HepG2 (cell line): ENCODE results near the gene AMIGO3. TPM values are rescaled to one million over a fixed set of nuclear protein-coding genes. Genes with fewer than 3 reads are reported as not detected.

Experiments used
- DNMT1 ChIP-seq: sonication (generic); formaldehyde crosslinking; IDR thresholded peaks from 2 replicates; pipeline ENCODE4 v1.5.1; 2020; ENCODE audit warnings: mild to moderate bottlenecking, missing genetic modification reagents
- EHMT2 ChIP-seq: fragments of 200-600 bp; sonication (generic); IDR thresholded peaks from 2 replicates; pipeline ENCODE4 v1.7.0; 2017; ENCODE audit warnings: antibody characterized with exemption, low read depth, low read length, borderline replicate concordance
- HNF4G ChIP-seq, 2 experiments: sonication (generic) in 1 of 2; formaldehyde crosslinking in 1 of 2; IDR thresholded peaks; 2 replicates each; pipeline versions ENCODE4 v1.4.0 to v1.6.1; 2011 to 2020; ENCODE audit warnings: borderline replicate concordance in 2 of 2, low read depth in 2 of 2, mild to moderate bottlenecking in 2 of 2, low read length in 1 of 2, missing genetic modification reagents in 1 of 2, moderate library complexity in 1 of 2
- KLF15 ChIP-seq: sonication (generic); formaldehyde crosslinking; IDR thresholded peaks from 2 replicates; pipeline ENCODE4 v1.8.1; 2023; ENCODE audit warnings: borderline replicate concordance, mild to moderate bottlenecking, inconsistent platforms, missing genetic modification reagents, mixed read lengths
- MBD4 ChIP-seq: IDR thresholded peaks from 2 replicates; pipeline ENCODE4 v1.6.1; 2012; ENCODE audit warnings: low read length, inconsistent platforms, borderline replicate concordance
- MIXL1 ChIP-seq: IDR thresholded peaks from 2 replicates; pipeline ENCODE4 v1.6.1; 2016
- MTA1 ChIP-seq: sonication (generic); formaldehyde crosslinking; IDR thresholded peaks from 2 replicates; pipeline ENCODE4 v1.4.0; 2020; ENCODE audit warnings: missing genetic modification reagents, mild to moderate bottlenecking, borderline replicate concordance
- NCOA1 ChIP-seq: sonication (generic); formaldehyde crosslinking; IDR thresholded peaks from 2 replicates; pipeline ENCODE4 v1.9.0; 2021; ENCODE audit warnings: missing genetic modification reagents
- SMARCC2 ChIP-seq: fragments of 450-650 bp; IDR thresholded peaks from 2 replicates; pipeline ENCODE4 v1.6.1; 2017; ENCODE audit warnings: antibody characterized with exemption, mild to moderate bottlenecking
- SNAI1 ChIP-seq: sonication (generic); formaldehyde crosslinking; IDR thresholded peaks from 2 replicates; pipeline ENCODE4 v1.5.0; 2020; ENCODE audit warnings: mild to moderate bottlenecking, missing genetic modification reagents, borderline replicate concordance
- ZMYM2 ChIP-seq: sonication (generic); formaldehyde crosslinking; IDR thresholded peaks from 2 replicates; pipeline ENCODE4 v1.8.0; 2022; ENCODE audit warnings: mild to moderate bottlenecking, missing genetic modification reagents
- ZNF124 ChIP-seq: sonication (generic); formaldehyde crosslinking; IDR thresholded peaks from 2 replicates; pipeline ENCODE4 v1.4.0; 2020; ENCODE audit warnings: missing genetic modification reagents
- polyA plus RNA-seq, 8 experiments: library from polyadenylated mRNA; depleted of rRNA in 3 of 8; stranded (reverse) in 7 of 8; unstranded in 1 of 8; fragments of >200 nt; fragmentation: Illumina TruSeq in 4 of 8; extraction: Trizol in 4 of 8; gene quantifications; 2 replicates each; pipeline versions ENCODE4 v1.2.1 to v1.2.3, GENCODE V29; 2011 to 2016; ENCODE audit warnings: low read depth in 4 of 8, missing spikeins in 1 of 8, mixed read lengths in 1 of 8; ENCODE audit not compliant: insufficient read depth in 1 of 8
- total RNA-seq, 5 experiments: library from RNA; depleted of rRNA; stranded (reverse); fragments of >200 nt; fragmentation: Illumina TruSeq; extraction: Trizol; gene quantifications; 2 replicates each; pipeline ENCODE4 v1.2.3, GENCODE V29; 2016; ENCODE audit warnings: low read depth in 1 of 5
- TF ChIP-seq, protein P1 (sequence below): sonication (generic); formaldehyde crosslinking; IDR thresholded peaks from 2 replicates; pipeline ENCODE4 v1.5.0; 2020; ENCODE audit warnings: mild to moderate bottlenecking, missing genetic modification reagents
- TF ChIP-seq, protein P2 (sequence below): sonication (generic); formaldehyde crosslinking; IDR thresholded peaks from 2 replicates; pipeline ENCODE4 v1.8.0; 2022; ENCODE audit warnings: missing genetic modification reagents, low read depth, mild to moderate bottlenecking, borderline replicate concordance
- TF ChIP-seq, protein P3 (sequence below): sonication (generic); formaldehyde crosslinking; IDR thresholded peaks from 2 replicates; pipeline ENCODE4 v1.4.0; 2020; ENCODE audit warnings: missing genetic modification reagents
- TF ChIP-seq, protein P4 (sequence below): sonication (generic); formaldehyde crosslinking; IDR thresholded peaks from 2 replicates; pipeline ENCODE4 v1.4.0; 2020; ENCODE audit warnings: mild to moderate bottlenecking, low read depth, missing genetic modification reagents

AMIGO3 gene
- total and polyA plus RNA-seq, 2 of the 13 experiments (the other 11 are each of a cell fraction or from before 2014, with no cell fraction given) = 0.35 TPM; not detected in 1

DNA sequence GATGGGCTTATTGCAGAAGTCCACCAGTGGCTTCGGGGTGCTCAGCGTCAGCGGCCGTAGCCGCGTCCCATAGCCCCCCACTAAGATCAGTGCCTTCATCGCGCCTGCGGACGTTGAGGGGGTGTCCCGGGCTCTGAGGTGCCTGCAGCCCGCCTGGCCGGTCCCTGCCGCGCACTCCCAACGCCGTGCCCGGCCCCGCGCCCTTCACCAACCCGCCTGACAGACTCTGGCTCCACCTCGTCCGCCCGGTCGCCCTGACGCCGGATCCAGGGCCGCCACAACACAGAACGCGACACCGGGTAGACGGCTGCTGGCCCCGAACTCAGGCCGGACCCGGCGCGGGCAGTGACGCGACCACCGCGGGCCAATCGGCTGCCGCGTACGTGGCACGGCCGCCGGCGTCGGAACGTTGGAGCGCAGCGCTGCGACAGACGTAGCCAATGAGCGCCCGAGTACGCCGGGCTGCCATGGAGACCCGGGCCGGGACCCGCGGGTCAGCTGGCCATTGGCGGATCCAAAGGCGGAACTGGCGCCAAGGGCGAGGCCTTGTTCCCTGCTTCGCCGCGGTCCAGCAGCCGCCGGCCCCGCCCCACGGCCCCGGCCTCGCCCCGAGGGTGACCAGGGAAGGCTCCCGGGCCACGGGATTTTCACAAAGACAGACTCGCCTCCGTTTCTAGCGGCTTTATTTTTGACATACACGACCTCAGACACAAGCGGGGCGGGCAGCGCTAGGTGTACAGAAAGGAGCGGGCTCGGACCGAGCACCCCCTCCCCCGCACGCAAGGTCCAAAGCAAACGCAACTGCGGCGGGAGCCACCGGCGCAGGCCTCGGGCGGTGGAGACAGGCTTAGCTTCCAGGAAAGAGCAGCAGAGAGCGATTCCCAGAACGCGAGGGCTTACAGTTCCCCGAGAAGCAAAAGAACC lies 4.4 kb upstream of the AMIGO3 start, which contains the start of gene GMPPB (continued):
- TF ChIP-seq, protein P1, sequence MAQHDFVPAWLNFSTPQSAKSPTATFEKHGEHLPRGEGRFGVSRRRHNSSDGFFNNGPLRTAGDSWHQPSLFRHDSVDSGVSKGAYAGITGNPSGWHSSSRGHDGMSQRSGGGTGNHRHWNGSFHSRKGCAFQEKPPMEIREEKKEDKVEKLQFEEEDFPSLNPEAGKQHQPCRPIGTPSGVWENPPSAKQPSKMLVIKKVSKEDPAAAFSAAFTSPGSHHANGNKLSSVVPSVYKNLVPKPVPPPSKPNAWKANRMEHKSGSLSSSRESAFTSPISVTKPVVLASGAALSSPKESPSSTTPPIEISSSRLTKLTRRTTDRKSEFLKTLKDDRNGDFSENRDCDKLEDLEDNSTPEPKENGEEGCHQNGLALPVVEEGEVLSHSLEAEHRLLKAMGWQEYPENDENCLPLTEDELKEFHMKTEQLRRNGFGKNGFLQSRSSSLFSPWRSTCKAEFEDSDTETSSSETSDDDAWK = no peak
- TF ChIP-seq SMARCC2 = no peak
- TF ChIP-seq NCOA1 = no peak
- TF ChIP-seq EHMT2 = no peak
- peak; percentile 57; the same call in 1 of the 2 replicates for TF ChIP-seq SNAI1 (CRISPR knock-in tag)
- TF ChIP-seq KLF15 (CRISPR knock-in tag) = no peak; the same call in 1 of the 2 replicates
- TF ChIP-seq, protein P2, sequence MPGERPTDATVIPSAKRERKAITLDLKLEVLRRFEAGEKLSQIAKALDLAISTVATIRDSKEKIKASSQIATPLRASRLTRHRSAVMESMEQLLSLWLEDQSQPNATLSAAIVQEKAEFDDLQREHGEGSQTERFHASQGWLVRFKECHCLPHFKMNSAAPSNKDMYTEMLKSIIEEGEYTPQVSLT = no peak
- no peak for TF ChIP-seq MIXL1
- TF ChIP-seq DNMT1 = no peak; the same call in 1 of the 2 replicates
- peak; percentile 40; the same call in 1 of the 2 replicates for TF ChIP-seq ZNF124
- TF ChIP-seq MTA1 (CRISPR knock-in tag) = no peak
- TF ChIP-seq ZMYM2 (CRISPR knock-in tag) = no peak
- TF ChIP-seq, protein P3, sequence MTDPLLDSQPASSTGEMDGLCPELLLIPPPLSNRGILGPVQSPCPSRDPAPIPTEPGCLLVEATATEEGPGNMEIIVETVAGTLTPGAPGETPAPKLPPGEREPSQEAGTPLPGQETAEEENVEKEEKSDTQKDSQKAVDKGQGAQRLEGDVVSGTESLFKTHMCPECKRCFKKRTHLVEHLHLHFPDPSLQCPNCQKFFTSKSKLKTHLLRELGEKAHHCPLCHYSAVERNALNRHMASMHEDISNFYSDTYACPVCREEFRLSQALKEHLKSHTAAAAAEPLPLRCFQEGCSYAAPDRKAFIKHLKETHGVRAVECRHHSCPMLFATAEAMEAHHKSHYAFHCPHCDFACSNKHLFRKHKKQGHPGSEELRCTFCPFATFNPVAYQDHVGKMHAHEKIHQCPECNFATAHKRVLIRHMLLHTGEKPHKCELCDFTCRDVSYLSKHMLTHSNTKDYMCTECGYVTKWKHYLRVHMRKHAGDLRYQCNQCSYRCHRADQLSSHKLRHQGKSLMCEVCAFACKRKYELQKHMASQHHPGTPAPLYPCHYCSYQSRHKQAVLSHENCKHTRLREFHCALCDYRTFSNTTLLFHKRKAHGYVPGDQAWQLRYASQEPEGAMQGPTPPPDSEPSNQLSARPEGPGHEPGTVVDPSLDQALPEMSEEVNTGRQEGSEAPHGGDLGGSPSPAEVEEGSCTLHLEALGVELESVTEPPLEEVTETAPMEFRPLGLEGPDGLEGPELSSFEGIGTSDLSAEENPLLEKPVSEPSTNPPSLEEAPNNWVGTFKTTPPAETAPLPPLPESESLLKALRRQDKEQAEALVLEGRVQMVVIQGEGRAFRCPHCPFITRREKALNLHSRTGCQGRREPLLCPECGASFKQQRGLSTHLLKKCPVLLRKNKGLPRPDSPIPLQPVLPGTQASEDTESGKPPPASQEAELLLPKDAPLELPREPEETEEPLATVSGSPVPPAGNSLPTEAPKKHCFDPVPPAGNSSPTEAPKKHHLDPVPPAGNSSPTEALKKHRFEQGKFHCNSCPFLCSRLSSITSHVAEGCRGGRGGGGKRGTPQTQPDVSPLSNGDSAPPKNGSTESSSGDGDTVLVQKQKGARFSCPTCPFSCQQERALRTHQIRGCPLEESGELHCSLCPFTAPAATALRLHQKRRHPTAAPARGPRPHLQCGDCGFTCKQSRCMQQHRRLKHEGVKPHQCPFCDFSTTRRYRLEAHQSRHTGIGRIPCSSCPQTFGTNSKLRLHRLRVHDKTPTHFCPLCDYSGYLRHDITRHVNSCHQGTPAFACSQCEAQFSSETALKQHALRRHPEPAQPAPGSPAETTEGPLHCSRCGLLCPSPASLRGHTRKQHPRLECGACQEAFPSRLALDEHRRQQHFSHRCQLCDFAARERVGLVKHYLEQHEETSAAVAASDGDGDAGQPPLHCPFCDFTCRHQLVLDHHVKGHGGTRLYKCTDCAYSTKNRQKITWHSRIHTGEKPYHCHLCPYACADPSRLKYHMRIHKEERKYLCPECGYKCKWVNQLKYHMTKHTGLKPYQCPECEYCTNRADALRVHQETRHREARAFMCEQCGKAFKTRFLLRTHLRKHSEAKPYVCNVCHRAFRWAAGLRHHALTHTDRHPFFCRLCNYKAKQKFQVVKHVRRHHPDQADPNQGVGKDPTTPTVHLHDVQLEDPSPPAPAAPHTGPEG (CRISPR knock-in tag) = peak; percentile 27
- no peak for TF ChIP-seq HNF4G (IDR thresholded peaks at IDR 0.05; ENCODE audit: borderline replicate concordance, low read depth, low read length)
- peak; percentile 15; the same call in 1 of the 2 replicates for TF ChIP-seq HNF4G (CRISPR knock-in tag; IDR thresholded peaks at IDR 0.05; ENCODE audit: borderline replicate concordance, low read depth)
- TF ChIP-seq, protein P4, sequence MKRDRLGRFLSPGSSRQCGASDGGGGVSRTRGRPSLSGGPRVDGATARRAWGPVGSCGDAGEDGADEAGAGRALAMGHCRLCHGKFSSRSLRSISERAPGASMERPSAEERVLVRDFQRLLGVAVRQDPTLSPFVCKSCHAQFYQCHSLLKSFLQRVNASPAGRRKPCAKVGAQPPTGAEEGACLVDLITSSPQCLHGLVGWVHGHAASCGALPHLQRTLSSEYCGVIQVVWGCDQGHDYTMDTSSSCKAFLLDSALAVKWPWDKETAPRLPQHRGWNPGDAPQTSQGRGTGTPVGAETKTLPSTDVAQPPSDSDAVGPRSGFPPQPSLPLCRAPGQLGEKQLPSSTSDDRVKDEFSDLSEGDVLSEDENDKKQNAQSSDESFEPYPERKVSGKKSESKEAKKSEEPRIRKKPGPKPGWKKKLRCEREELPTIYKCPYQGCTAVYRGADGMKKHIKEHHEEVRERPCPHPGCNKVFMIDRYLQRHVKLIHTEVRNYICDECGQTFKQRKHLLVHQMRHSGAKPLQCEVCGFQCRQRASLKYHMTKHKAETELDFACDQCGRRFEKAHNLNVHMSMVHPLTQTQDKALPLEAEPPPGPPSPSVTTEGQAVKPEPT (CRISPR knock-in tag) = no peak
- no peak for TF ChIP-seq MBD4
